GM18873 (cell line): Measurements from ENCODE around the gene VSIG1.

Experiments used
- ATAC-seq: cut with Tn5 transposase; IDR thresholded peaks from one replicate; pipeline ENCODE4 v1.9.1; 2021; ENCODE audit warnings: mild to moderate bottlenecking, moderate library complexity, moderate number of reproducible peaks; ENCODE audit not compliant: unreplicated experiment, low FRiP score

The VSIG1 gene

GRCh38 chrX:108127152-108127551 lies 82.3 kb downstream of the VSIG1 start:
- ATAC-seq: no peak
